ENCODE results near the gene NR1H2.
A peak's percentile ranks its signal among the peaks of the same experiment; 100 is the strongest.

Gene NR1H2

DNA sequence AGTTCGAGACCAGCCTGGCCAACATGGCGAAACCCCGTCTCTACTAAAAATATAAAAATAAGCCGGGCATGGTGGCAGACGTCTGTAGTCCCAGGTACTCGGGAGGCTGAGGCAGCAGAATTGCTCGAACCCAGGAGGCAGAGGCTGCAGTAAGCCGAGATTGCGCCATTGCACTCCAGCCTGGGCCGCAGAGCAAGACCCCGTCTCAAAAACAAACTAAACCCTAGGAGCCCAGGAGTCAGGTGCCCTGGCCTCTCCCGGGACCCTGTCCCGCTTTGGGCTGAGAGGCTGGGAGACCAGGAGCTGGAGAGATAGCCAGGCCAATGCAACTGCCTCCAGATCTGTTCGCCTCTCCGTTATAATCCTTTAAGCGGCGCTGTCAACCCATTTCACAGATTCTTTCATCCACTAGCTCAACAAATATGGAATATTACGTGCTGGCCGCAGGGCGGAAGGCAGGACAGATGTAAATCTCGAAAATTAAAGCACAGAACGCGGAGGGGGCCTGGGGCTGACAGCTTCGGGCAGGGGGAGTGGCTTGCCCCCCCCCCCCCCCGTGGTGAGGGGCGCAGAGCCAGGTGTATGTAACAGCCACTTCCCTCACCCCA lies 51.2 kb downstream of the NR1H2 start:
- DNase-seq: no peak

DNA sequence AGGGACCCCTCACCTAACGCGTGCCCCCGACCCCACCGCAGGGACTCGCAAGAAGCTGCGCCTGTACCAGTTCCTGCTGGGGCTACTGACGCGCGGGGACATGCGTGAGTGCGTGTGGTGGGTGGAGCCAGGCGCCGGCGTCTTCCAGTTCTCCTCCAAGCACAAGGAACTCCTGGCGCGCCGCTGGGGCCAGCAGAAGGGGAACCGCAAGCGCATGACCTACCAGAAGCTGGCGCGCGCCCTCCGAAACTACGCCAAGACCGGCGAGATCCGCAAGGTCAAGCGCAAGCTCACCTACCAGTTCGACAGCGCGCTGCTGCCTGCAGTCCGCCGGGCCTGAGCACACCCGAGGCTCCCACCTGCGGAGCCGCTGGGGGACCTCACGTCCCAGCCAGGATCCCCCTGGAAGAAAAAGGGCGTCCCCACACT lies 51.8 kb downstream of the NR1H2 start:
- peak; percentile 92 for DNase-seq

DNA sequence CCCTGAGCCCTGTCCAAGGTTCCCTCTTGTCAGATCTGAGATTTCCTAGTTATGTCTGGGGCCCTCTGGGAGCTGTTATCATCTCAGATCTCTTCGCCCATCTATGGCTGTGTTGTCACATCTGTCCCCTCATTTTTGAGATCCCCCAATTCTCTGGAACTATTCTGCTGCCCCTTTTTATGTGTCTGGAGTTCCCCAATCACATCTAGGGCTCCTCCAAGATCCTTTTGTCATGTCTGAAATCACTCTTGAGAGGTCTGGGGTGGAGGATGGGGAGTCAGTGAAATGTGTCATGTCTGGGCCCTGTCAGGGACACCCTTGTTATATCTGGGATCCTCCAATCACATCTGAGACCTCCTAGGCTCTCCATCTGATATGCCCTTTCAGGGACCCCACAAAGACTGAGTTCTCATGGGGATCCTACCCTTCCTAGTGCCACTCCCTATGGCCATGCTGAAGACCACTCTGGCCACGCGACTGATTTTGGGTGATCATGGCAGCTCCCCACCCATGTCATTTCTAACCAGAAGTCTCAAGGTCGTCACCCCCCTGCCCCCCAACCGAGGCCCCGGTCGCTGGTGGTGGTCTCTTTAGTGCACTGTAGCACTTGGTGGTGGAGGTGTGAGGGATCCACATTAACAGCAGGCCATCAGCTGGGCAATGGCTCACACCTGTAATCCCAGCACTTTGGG lies 52.7 kb downstream of the NR1H2 start:
- DNase-seq: no peak

DNA sequence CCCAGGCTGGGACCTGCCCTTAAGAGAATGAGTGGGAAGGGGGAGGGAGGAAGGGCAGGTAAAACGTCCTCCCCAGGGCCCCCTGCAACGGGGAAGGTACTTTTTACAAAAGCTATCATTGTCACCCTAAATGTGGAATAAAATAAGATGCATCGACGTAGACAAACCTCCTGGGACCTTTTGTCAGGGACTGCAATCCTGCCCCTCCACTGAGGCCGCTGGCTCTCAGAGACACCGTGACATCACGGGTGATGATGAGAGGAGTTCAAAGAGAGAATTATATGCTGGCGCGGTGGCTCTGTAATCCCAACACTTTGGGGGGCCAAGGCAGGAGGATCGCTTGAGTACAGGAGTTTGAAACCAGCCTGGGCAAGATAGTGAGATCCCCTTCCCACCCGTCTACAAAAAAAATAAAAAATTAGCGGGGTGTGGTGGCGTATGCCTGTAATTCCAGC lies 54.7 kb downstream of the NR1H2 start:
- no peak for DNase-seq

DNA sequence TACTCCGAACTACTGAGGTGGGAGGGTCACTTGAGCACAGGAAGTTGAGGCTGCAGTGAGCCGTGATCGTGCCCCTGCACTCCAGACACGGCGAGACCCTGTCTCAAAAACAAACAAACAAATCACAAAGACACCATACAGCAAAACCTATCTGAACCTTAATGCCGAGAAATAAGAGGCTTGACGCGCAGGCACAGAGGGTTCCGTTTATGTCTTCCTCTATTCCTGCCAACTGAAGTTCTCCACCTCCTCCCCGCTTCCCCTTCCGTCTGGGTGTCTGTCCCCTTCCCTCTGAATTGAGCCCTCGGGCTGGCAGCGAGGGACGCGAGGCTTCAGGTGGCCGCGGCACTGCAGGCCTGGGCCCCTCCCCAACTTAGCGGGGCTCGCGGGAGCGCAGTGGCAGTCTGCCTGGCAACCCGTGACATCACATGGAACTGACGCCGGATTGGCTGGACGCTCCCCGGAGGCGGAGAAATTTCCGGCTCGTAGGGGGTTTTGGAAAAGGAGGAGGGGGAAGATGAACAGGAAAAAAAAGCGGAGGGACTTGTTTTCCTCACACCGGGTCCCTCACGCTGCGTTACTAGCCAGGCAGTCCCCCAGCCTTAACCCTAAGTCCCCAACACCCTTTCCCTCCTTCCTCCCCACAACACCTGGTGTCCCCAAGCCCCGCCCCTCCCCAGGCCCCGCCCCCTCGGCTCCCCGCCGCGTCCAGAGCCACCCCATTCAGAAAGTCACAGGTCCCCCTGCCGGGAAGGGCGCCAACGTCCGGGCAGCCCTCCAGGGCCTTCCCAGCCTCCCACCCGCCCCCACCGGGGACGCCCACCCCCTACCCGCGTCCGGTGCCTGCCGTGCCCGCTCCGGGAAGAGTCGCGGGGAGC lies 55.3 kb downstream of the NR1H2 start:
- DNase-seq: peak; percentile 92

DNA sequence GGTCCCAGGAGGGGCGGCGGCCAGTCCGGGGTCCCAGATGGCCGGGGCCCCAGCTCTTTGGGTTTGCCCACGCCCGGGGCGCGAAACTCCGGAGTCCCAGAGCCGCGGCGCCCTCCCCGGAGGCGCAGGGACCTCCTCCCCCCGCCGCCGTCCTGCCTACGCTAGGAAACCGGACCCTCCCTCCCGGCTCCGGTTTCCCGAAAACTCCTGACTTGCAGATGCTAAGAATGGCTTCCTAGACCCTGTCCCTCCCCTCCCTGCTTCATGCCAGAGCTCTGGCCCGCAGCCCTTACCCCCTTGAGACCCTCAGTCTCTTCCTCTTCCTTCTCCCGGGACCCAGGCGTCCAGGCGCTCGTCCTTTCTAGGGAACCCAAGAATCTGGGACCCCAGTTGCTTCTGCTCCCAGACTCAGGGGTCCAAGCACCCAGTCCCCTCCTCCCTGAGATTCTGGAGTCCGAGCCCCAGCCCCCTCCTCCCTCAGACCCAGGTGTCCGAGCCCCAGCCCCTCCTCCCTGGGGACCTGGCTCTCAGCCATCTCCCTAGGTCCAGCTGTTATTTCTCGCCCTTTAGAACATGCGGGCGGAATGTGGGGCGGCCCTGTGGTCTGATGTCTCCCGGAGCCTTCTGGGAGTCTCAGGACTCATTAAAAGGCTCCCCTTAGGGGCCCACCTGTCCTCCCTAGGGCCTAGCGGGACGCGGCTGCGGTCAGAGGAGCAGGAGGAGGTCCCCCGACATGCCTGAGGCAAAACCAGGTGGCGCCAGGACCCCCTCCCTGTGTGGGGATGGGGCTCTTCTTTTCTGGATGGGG lies 56.2 kb downstream of the NR1H2 start, which contains the start of gene MYBPC2:
Gene MYBPC2 (plus strand): TSS at position 672 of the 808 bp plus-strand sequence. CDS start 62 bp downstream, at position 734.
- peak; percentile 77 for DNase-seq
